OCI-LY3 (cell line): Measurements from ENCODE around the gene NEU2.

Source experiments
- EZH2phosphoT487 ChIP-seq: fragments of 200-600 bp; shearing (Covaris generic); IDR thresholded peaks from 2 replicates; pipeline ENCODE4 v1.6.1; 2018; ENCODE audit warnings: antibody characterized with exemption, mixed run types, low read depth
- TF ChIP-seq, protein P1 (sequence below): fragments of 200-600, 300-600 bp; sonication (generic); IDR thresholded peaks from 2 replicates; pipeline ENCODE4 v1.5.1; 2014; ENCODE audit warnings: antibody characterized with exemption, low read length, low read depth

DNA sequence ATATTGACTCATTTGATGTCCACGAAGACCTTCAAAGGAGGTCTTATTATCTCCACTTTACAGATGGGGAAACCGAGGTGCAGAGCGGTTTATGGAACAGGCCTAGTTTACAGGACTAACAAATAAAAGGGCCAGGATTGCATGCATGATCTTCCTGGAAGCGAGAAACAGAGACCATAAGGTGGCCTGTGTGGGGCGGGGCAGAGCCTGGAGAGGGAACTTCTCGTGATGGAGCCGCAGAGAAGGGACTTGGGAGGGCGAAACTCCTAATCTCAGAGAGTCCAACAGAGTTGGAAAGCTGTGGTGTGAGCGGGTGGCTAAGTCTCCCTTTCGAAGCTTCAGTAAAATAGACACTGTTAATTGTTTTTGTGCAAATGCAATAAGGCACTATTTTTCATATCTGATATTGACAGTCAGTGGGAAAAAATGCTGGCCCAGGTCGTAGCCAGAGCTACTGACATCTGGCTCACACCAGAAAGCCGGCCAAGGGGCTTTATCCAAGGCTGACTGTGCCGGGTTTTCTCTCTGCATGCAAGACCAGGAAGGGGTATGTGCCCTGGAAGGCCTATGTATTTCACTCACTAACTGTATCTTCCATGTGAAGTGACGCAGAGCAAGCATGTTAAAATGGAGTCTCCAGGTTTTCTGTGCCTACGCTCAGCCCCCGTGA, 32.2 kb downstream of the NEU2 start:
- TF ChIP-seq, protein P1, sequence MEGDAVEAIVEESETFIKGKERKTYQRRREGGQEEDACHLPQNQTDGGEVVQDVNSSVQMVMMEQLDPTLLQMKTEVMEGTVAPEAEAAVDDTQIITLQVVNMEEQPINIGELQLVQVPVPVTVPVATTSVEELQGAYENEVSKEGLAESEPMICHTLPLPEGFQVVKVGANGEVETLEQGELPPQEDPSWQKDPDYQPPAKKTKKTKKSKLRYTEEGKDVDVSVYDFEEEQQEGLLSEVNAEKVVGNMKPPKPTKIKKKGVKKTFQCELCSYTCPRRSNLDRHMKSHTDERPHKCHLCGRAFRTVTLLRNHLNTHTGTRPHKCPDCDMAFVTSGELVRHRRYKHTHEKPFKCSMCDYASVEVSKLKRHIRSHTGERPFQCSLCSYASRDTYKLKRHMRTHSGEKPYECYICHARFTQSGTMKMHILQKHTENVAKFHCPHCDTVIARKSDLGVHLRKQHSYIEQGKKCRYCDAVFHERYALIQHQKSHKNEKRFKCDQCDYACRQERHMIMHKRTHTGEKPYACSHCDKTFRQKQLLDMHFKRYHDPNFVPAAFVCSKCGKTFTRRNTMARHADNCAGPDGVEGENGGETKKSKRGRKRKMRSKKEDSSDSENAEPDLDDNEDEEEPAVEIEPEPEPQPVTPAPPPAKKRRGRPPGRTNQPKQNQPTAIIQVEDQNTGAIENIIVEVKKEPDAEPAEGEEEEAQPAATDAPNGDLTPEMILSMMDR = no peak
- no peak for TF ChIP-seq EZH2phosphoT487
